GM12891 (cell line): ENCODE measurements around the gene PDLIM7.

Experiments
- PAX5 ChIP-seq: IDR thresholded peaks from 2 replicates; pipeline ENCODE4 v1.6.1; 2011; ENCODE audit warnings: low read length, moderate library complexity, mild to moderate bottlenecking; ENCODE audit not compliant: insufficient read depth, severe bottlenecking
- POLR2A ChIP-seq: IDR thresholded peaks from 2 replicates; pipeline ENCODE4 v1.6.1; 2011; ENCODE audit warnings: low read depth, low read length, control low read depth
- POLR2AphosphoS5 ChIP-seq: IDR thresholded peaks from 2 replicates; pipeline ENCODE4 v1.6.1; 2011; ENCODE audit warnings: low read depth, low read length, control low read depth
- TAF1 ChIP-seq: IDR thresholded peaks from 2 replicates; pipeline ENCODE4 v1.6.1; 2011; ENCODE audit warnings: low read depth, low read length, control low read depth

DNA sequence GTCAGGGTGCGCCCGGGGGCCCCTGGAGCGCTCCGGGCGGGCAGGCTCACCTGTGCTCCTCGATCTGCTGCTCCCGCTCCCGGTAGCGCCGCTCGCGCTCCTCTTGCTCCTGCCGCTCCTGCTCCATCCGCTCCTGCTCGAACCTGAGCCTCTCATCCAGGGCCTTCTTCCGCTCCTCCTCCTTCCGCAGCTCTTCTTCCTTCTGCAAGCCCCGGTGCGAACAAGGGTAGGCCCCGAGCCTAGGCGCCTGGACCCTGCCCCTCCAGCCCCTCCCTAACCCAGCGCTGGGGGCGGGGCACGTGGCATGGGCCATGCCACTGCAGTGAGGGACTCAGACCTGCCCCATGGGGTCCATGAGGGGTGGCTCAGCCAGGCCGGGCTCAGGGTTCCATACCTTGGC lies 30.5 kb downstream of the PDLIM7 start:
- TF ChIP-seq TAF1 (no peak), POLR2AphosphoS5 (no peak), POLR2A (no peak), PAX5 (no peak)
